Stimulated activated CD8-positive, alpha-beta memory T cell treated with anti-CD3 and anti-CD28 coated beads, Interleukin-7, amount 100 ng/mL, for 4 hours (primary cell): ENCODE results near the gene KDELR3.

Source experiments
- DNase-seq, 2 donors: peaks; one replicate each; pipeline ENCODE4 v3.0.0-alpha.2; 2020; ENCODE audit warnings: low read depth in 2 of 2

Gene KDELR3

GRCh38 chr22:38440747-38441350 is 27.0 kb upstream of the KDELR3 start:
- DNase-seq, result no peak

GRCh38 chr22:38441620-38442287 is 26.1 kb upstream of the KDELR3 start:
- DNase-seq, result no peak

- no peak for DNase-seq
Measured at GRCh38 chr22:38442967-38443627, 24.8 kb upstream of the KDELR3 start.

- DNase-seq, result no peak
Measured at GRCh38 chr22:38443628-38444521, 24.0 kb upstream of the KDELR3 start.

GRCh38 chr22:38444783-38445182 is 23.1 kb upstream of the KDELR3 start:
- no peak for DNase-seq

- DNase-seq, result no peak
Measured at GRCh38 chr22:38446018-38446601, 21.8 kb upstream of the KDELR3 start.

GRCh38 chr22:38448945-38449745 is 18.8 kb upstream of the KDELR3 start:
- no peak for DNase-seq

GRCh38 chr22:38449776-38450175 is 18.1 kb upstream of the KDELR3 start:
- no peak for DNase-seq

GRCh38 chr22:38450234-38450797 is 17.6 kb upstream of the KDELR3 start:
- DNase-seq, result no peak

- no peak for DNase-seq
Measured at GRCh38 chr22:38451404-38451803, 16.5 kb upstream of the KDELR3 start.

GRCh38 chr22:38451864-38452263 is 16.0 kb upstream of the KDELR3 start:
- DNase-seq, result no peak

- no peak for DNase-seq
Measured at GRCh38 chr22:38452373-38453065, 15.4 kb upstream of the KDELR3 start.

GRCh38 chr22:38453066-38453672 is 14.7 kb upstream of the KDELR3 start:
- no peak for DNase-seq

GRCh38 chr22:38453996-38454352 is 13.9 kb upstream of the KDELR3 start:
- DNase-seq, result no peak

- DNase-seq, result no peak
Measured at GRCh38 chr22:38454353-38455075, 13.4 kb upstream of the KDELR3 start.

GRCh38 chr22:38455076-38455529 is 12.8 kb upstream of the KDELR3 start, which contains the start of gene KCNJ4:
Gene KCNJ4, minus strand, starts transcription at chr22:38455199. Its CDS starts 27,067 bp downstream, at chr22:38428132.
- DNase-seq, result no peak

- no peak for DNase-seq
Measured at GRCh38 chr22:38455530-38456271, 12.2 kb upstream of the KDELR3 start.

GRCh38 chr22:38456272-38456835 is 11.5 kb upstream of the KDELR3 start:
- no peak for DNase-seq
